Right ventricle myocardium superior (tissue), 1 donor: ENCODE measurements around the gene WDR48. TPM values are rescaled to one million over a fixed set of nuclear protein-coding genes. Genes with fewer than 3 reads are reported as not detected.

Experiments used
- ATAC-seq: fragments of 200-7000 bp; cut with Tn5 transposase; one replicate; pipeline ENCODE4 v1.9.1; 2020; ENCODE audit warnings: mild to moderate bottlenecking; ENCODE audit not compliant: poor library complexity
- DNase-seq: peaks from one replicate; pipeline ENCODE4 v3.0.0-alpha.2; 2020
- intact Hi-C: fragments of 100-400 bp; cut with DNase I; formaldehyde crosslinking; loops from one replicate; pipeline ENCODE4 v1.11.2; 2022
- total RNA-seq: library from RNA; stranded (reverse); fragmentation: NEBNext Ultra II Directional; extraction: Animal tissue kit (Norgen Biotek cat#: 25700); gene quantifications from one replicate; pipeline ENCODE4 v1.2.1, GENCODE V29; 2021
- donor health status: DM: no; HTN: yes; CAD: no; lungs with severe emphysema.

Gene WDR48
- total RNA-seq, 1 donor from 2014 or later = 33.1 TPM

- intact Hi-C loops = no loop called here
- DNase-seq = no peak
These were observed 60.3 kb downstream of the WDR48 start for GRCh38 chr3:39112113-39112512.

DNA sequence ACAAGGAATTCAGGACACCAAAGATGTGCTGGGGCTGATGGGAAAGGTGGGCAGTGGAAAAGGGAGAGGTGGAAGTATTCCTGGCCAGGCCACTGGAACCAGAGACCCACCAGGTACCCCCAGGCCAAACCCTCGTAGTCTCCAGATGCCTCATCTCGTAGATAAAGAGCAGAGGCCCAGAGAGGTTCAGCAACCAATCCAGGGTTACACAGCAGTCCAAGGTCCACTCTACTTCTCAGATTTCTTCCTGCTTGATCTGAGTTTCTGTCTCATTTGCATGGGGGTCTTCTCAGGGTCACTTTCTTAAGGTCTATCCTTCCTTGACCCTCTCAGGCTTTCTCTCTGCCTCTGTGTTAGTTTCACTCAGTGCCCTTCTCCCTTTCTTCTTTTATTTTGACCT is 60.7 kb downstream of the WDR48 start:
- DNase-seq = no peak
- intact Hi-C loops = no loop called here
- ATAC-seq = no peak

More at GRCh38 chr3:39112113-39112512, 60.3 kb downstream of the WDR48 start:
- ATAC-seq = no peak

DNA sequence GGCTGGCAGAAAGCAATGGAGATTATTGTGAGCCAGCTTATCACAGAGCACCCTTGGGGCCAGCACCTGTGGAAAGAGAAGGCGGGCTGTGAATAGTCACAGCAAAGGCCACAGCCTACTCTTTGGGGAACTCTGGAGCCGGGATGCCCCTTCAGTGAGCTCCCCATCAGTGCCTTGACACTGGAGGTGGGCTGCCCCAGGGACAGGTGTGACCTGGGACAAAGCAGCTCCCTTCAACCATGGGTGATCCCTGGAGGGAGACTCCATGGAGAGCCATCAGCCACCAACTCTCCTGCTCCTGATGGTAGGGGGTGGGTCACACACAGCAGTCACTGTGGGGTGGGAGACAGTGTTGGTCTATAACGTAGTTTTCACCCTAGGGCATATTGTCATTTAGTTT is 61.5 kb downstream of the WDR48 start:
- intact Hi-C loops = no loop called here
- ATAC-seq (no peak), DNase-seq (no peak)

DNA sequence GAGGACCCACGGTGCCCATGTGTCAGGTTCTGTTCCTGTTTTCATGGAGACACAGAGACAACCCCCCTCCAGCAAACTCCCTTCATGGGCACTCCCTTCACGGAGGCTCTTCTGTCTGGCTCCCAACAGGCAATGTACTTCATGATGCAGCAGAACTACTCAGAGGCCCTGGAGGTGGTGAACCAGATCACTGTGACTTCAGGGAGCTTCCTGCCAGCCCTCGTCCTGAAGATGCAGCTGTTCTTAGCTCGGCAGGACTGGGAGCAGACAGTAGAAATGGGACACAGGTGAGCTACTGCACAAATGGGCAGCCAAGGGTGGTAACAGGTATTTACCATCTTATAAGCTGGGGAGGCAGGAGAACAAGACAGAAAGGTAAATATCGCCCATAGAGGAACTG is 62.6 kb downstream of the WDR48 start:
- DNase-seq (no peak), ATAC-seq (no peak)
- intact Hi-C loops = no loop called here

DNA sequence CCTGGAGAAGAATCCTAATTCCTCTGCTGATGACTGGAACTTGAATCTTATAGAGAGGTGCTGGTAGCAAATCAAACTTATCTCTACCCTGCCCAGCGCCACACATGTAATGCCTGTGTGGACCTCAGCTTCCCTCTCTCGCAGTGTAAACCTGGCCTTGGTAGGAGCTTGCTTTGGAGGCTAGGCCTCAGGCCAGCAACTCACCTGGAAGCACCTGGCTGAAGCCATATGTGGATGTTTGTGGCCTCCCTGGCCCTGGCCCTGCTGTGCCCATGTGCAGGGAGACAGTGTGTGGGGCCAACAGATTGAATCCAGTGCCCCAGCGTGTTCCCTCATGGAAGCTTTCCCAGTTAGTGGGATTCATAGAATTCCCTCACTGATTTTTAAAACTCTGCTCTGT is 64.1 kb downstream of the WDR48 start:
- DNase-seq = no peak
- no peak for ATAC-seq
- intact Hi-C loops = no loop called here

DNA sequence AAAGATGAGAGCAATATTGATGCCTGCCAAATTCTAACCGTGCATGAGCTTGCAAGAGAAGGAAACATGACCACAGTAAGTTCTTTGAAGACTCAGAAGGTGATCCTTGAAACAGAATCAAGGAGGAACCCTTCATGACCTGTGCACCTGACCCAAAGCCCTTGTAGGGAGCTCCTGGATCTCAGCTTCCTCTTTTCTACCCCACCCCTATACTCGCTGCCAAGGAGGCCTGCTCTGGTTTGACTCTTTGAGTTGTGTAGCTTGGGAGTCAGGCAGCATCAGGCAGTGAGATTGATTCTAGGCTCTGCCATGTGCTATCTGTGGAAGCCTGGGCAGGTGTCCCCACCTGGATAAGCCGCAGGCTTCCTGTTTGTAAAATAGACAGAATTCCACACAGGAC is 66.3 kb downstream of the WDR48 start:
- intact Hi-C loops = no loop called here
- no peak for ATAC-seq
- DNase-seq = no peak

DNA sequence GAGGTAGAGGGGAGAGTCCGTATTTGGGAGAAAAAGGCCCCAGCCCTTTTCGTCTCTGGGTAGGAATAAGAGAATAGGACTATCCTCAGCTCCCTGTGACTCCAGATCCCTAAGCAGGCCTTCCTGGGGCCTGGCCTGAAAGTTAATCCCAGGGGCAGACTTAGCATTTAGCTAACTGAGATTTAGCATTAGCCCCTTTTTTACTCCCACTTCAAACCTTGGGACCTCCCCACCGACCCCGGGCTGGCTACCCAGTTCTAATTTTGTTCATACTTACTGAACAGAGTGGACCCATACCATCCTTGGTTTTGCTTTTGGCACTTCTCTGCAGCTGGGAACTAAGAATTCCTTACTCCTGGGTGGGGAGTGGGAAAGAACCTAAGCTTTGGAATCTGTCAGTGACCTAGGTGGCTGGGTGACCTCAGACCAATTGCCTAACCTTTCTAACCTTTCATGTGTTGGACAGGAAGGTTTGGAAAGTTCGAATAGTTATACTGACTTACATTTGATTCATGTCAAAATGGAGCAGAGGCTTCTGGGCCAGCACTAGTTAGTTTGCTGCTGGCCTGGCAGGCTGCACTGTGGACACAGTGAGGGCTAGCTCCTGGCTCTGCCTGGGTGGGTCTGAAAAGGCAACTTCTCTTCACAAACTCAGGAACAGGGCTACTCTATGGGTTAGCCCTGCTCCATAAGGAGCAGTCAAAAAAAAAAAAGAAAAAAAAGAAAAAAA is 67.3 kb downstream of the WDR48 start:
- ATAC-seq = no peak
- intact Hi-C loops = no loop called here

DNA sequence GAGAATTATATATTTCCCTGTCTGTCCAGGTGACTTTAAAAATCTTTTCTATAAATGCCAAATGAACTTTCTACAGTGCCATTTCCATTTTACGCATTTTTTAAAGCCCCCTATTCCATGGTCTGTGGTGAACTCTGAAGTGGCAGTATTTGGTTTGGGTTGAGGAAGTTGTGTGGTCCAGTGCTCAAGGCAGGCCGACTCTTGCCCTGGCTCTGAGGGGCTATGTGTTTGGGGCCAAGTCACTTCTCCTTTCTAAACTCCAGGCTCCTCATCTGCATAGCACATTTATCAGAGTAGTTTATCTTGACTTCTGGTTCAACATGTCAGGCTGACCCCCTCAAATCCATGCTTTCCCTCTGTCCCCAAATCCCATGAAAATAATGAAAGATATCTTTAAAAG is 69.8 kb downstream of the WDR48 start:
- DNase-seq (no peak), ATAC-seq (no peak)
- intact Hi-C loops = no loop called here

More for the DNA sequence above, 67.3 kb downstream of the WDR48 start:
- no peak for DNase-seq

GRCh38 chr3:39122813-39123212 is 71.0 kb downstream of the WDR48 start:
- ATAC-seq (no peak), DNase-seq (no peak)
- intact Hi-C loops = no loop called here

- DNase-seq = no peak
- ATAC-seq = peak; percentile 30
- intact Hi-C loops = loop anchor here (2.0 kb wide), 1 partner anchor 168 kb away; no protein-coding TSS in a partner anchor
These were observed 73.3 kb downstream of the WDR48 start for GRCh38 chr3:39124876-39125840.

- ATAC-seq (peak; percentile 6), DNase-seq (no peak)
These were observed 74.2 kb downstream of the WDR48 start for GRCh38 chr3:39125841-39126500.

GRCh38 chr3:39126532-39127071 is 74.8 kb downstream of the WDR48 start:
- intact Hi-C loops = loop anchor here (2.0 kb wide), 1 partner anchor 158 kb away; no protein-coding TSS in a partner anchor
- no peak for DNase-seq

More at GRCh38 chr3:39125841-39126500, 74.2 kb downstream of the WDR48 start:
- intact Hi-C loops = loop anchor here (2.0 kb wide), 2 partner anchors 159 to 167 kb away; no protein-coding TSS in a partner anchor

GRCh38 chr3:39127269-39127907 is 75.6 kb downstream of the WDR48 start:
- ATAC-seq (no peak), DNase-seq (no peak)
- intact Hi-C loops = loop anchor here (2.0 kb wide), 1 partner anchor 157 kb away; no protein-coding TSS in a partner anchor

More at GRCh38 chr3:39126532-39127071, 74.8 kb downstream of the WDR48 start:
- peak; percentile 85 for ATAC-seq

- no peak for ATAC-seq
- intact Hi-C loops = loop anchor here (2.0 kb wide), 1 partner anchor 157 kb away; no protein-coding TSS in a partner anchor
These were observed 76.1 kb downstream of the WDR48 start for GRCh38 chr3:39127908-39128304.

GRCh38 chr3:39128951-39129350 is 77.1 kb downstream of the WDR48 start:
- ATAC-seq (no peak), DNase-seq (no peak)
- intact Hi-C loops = no loop called here

More at GRCh38 chr3:39127908-39128304, 76.1 kb downstream of the WDR48 start:
- DNase-seq = no peak

GRCh38 chr3:39130026-39130425 is 78.2 kb downstream of the WDR48 start:
- DNase-seq (no peak), ATAC-seq (no peak)
- intact Hi-C loops = no loop called here

DNA sequence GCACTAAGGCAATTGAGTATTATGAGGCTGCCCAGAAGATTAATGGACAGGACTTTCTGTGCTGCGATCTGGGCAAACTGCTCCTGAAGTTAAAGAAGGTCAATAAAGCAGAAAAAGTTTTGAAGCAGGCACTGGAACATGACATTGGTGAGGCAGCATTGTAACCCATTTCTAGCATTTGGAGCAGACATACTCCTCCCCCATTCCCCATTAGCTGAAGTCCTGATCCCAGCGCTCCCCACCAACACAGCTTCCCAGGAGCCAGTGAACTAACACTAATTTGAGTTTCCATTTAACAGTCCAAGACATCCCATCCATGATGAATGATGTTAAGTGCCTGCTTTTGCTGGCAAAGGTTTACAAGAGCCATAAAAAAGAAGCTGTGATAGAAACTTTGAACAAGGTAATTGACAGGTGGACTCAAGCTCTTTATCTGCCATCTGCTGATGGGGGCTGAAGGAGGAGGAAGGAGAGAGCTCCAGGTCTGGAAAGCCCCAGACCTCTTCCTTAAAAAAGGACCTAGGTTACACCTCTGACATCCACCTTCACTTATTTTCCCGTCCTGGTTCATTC is 79.0 kb downstream of the WDR48 start:
- ATAC-seq (no peak), DNase-seq (no peak)
- intact Hi-C loops = no loop called here
